RCC 7860 (cell line): ENCODE results near the gene JUND.

ENCODE experiments used
- DNase-seq: peaks from one replicate; pipeline ENCODE4 v3.0.0-alpha.2; 2015; ENCODE audit warnings: low spot score
- FAIRE-seq: peaks from 2 replicates; lab custom pipeline; 2012; peaks lifted over from hg19 to GRCh38; lab: Jason Lieb, UNC

Gene JUND

GRCh38 chr19:18291590-18292461 is 10.4 kb upstream of the JUND start:
- FAIRE-seq (no peak), DNase-seq (no peak)

- DNase-seq (no peak), FAIRE-seq (no peak)
These were observed 9.7 kb upstream of the JUND start for GRCh38 chr19:18291019-18291524.

GRCh38 chr19:18290302-18291018 is 9.0 kb upstream of the JUND start:
- no peak for DNase-seq
- no peak for FAIRE-seq

DNA sequence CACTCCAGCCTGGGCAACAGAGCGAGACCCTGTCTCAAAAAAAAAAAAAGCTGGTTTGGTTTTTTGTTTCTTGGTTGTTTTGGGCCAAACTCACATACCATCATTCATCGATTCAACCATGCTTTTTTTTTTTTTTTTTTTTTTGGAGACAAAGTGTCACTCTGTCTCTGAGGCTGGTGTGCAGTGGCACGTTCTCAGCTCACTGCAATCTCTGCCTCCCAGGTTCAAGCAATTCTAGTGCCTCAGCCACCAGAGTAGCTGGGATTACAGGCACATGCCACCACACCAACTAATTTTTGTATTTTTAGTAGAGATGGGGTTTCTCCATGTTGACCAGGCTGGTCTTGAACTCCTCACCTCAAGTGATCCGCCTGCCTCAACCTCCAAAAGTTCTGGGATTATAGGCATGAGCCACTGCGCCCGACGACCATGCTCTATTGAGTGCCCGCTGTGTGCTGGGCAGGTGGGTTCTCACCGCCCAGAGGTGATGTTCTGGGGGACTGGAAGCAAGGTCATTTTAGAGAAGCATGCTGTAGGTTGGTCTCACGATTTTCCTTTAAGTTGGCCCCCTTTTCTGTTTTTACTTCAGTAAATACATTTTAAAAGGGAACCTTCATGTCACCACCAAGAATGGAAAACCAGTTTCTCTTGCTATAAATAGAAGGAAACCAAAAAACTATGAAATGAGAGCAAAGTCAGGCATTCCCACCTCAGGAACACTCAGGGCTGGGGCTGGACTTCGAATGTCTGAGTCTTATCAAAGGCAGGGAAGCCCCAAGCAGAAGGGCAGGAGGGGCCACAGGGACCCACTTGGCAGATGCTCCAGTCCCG is 8.3 kb upstream of the JUND start:
- FAIRE-seq (no peak), DNase-seq (no peak)

DNA sequence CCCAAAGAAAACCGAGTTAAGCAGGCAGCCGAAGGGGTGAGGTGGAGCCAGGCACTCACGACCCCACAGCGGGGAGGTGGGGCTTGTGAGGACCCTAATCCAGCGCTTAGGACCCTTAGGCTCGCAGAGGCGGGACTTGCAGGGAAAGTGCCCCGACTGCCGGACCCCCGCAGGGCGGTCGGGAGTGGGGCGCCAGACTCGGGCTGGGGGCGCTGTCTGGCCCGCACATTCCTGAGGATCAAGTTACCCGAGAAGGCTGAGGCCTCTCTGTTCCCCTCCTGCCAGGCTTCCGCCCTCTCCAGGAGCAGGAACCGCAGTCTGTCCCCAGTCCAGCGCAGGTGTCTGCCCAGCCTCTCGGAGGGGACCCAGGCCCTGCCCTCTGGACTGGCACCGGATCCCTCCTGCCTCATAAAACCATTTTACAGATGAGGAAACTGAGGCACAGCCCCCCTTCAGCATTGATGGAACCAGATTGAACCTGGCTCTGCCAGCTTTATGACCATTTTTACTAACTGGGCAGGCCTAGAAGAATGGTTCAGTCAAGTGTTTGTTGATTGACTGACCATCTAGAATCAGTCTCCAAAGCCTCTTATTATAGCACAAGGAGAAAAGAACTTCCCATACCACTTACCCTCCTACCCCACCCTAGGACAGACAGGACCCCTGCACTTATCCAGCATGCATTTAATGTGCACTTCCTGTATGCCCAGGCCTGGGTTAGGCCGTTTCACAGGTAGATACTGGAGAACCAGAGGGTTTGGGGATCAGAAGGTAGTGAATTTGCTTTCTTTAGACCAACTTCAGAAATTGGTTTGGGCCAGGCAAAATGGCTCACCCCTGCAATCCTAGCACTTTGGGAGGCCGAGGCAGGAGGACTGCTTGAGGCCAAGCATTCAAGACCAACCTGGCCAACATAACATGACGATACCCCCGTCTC is 6.7 kb upstream of the JUND start:
- DNase-seq (no peak), FAIRE-seq (no peak)

DNA sequence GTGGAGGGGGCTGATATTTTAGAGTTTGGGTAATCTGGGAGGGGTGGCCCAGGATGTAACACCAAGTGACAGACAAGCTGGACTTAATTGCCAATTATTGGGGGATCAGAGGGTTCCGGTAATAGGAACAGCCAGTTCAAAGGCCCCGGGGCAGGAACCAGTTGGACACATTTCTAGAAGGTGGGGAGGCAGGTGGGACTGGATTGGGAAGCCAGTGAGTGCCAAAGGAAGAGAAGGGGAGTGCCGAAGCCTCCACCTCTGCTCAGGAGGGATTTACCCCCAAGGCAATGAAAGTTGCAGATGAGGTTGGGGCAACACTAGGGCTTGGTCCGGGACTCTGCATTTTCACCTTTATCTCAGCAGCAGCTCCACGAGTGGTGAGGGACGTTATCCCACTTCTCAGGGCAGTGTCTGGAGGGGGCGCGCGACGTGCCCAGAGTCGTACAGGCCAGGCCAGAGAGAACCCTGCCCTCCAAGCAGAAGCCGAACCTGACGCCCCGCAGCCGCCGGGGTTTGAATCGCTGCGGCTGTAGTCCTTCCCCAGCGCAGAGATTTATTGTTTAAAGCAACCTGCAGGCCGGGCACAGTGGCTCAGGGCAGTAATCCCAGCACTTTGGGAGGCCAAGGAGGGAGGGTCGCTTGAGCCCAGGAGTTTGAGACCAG is 5.7 kb upstream of the JUND start:
- DNase-seq = no peak
- FAIRE-seq = no peak

DNA sequence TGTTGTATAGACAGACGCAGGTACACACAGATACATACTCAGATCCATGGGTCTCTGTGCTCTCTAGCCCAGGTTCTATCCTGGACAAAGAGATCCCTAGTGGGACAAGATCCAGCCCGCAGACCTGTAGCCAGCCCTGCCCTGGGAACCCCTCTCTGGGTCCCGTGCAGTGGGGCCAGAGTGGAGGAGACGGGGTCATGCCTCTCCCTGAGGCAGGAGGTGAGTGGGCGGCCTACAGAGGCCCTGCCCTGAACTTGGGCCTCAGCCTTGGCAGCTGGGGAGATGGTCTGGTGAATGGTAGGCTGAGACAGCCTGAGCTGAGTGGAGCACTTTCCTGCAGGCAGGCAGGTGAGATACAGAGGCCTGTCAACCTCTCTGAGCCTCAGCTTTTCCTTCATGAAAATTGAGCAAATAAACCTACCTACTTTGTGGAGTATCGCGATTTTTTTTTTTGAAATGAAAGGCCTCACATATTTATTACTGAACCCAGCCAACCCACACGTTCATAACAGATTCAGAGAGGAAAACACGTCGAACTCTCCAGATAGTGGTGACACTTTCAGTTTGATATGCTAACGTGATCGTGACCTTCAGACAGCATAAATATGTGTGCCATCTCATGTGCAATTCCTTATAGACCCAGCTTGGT is 3.4 kb upstream of the JUND start:
- no peak for DNase-seq
- no peak for FAIRE-seq

GRCh38 chr19:18283338-18283737 is 1.9 kb upstream of the JUND start:
- FAIRE-seq = no peak
- no peak for DNase-seq

- FAIRE-seq = no peak
- DNase-seq = no peak
These were observed 1.3 kb upstream of the JUND start for GRCh38 chr19:18282788-18283141.

DNA sequence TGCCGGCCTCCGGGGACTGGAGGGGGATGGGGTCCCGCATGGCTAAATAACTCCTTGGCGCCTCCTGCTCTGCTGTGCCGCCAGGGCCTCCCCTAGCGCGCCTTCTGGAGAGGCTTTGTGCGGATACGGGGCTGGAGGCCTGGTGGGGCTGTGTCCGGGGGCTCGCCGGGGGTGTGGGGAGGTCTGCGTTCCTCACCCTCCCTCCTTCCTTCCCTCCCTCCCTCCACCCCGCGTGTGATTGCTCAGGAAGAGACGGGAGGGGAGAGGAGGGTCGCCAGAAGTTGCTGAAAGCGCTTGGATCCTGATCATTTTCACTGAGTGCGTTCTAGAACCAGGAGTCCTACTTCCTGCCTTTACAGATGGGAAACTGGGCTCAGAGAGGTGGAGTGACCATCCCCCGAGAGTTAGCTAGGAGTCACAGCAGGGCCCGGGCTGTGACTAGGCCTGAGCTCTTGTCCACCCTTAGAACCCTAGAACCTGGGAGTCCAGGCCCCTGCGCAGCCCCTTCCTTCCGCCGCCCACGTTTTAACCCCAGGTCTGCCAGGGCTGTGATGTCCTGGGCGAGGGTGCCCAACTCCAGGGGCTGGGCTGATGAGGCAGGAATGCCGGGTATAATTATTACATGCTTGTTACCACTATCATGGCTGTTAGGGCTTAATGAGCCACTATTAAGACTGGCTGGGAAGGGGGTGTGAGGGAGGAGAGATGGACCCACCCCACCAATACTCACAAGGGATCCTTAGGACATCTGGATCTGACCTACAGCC is 782 bp upstream of the JUND start:
- DNase-seq (peak; percentile 49), FAIRE-seq (no peak)

DNA sequence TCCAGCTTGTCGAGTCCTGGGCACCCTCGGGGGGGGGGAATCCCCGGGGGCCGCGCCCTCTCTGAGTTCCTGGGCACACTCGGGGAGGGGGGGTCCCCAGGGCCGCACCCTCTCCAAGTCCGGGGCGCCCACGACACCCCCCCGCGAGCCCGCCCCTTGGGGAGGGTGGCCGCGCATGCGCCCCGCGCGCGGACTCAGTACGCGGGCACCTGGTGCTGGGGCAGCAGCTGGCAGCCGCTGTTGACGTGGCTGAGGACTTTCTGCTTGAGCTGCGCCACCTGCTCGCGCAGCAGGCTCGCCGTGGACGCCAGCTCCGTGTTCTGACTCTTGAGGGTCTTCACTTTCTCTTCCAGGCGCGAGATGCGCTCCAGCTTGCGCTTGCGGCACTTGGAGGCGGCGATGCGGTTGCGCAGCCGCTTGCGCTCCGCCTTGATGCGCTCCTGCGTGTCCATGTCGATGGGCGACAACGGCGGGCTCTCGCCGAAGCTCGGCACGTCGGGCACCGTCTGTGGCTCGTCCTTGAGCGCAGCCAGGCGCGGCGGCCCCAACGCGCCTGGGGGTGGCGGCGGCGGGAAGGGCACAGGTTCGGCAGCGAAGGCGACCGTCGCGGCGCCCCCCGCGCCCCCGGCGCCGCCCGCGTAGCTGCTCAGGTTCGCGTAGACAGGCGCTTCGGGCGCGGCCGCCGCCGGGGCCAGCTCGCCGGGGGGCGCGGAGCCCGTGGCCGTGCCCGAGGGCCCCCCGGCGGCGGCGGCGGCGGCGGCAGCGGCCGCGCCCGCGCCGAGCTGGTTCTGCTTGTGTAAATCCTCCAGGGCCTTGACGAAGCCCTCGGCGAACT is 958 bp downstream of the JUND start:
- DNase-seq (peak; percentile 66), FAIRE-seq (no peak)

GRCh38 chr19:18279516-18280246 is 1.7 kb downstream of the JUND start:
- FAIRE-seq (peak; percentile 69), DNase-seq (peak; percentile 84)

- DNase-seq = no peak
- no peak for FAIRE-seq
These were observed 2.2 kb downstream of the JUND start for GRCh38 chr19:18279266-18279515.

- DNase-seq = no peak
- FAIRE-seq = no peak
These were observed 2.7 kb downstream of the JUND start for GRCh38 chr19:18278521-18279265.

DNA sequence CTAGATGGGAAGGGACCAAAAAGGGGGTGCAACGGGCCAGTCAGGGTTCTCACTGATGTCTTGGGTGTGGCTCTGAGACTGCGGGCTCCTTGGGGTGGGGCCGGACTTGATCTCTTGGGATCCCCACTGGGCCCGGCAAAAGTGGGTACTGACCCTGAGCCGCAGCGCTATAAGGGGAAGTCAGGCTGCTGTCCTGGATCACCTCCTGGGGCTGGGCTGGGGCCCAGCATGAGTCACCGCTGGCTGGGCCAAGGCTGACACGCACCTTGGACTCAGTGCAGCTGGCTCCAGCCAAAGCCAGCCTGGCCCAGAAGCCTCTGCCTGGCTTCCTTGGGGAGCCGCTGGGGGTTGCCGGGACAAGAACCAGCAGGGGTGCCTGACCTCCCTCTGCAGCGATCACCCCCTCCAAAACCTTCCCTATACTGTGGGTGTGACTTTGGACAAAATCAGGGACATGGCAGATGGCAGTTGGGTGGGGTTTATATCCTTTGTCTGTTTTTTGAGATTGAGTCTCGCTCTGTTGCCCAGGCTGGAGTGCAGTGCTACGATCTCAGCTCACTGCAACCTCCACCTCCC is 6.6 kb downstream of the JUND start:
- FAIRE-seq = peak; percentile 12
- peak; percentile 65 for DNase-seq

- FAIRE-seq (no peak), DNase-seq (no peak)
These were observed 7.1 kb downstream of the JUND start, which contains the start of gene IQCN for GRCh38 chr19:18274219-18274780. Gene IQCN (minus strand): TSS chr19:18274452. CDS start chr19:18269478, 4,974 bp downstream.
